ENCODE measurements around the gene MACROD1.

DNA sequence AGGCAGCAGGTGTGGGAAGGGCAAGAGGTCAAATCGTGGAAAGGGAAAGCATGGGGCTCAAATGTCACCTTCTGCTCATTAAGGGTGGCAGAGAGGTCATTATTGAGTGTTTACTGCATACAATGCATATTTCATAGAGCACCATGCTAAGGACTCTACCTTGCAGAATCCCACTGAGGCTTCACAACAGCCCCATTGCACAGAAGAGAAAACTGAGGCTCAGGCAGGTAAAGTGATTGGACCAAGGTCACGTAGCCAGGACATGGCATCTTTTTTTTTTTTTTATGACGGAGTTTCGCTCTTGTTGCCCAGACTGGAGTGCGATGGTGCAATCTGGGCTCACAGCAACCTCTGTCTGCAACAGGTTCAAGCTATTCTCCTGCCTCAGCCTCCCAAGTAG is 122.4 kb downstream of the MACROD1 start:
- TF ChIP-seq, protein P1, sequence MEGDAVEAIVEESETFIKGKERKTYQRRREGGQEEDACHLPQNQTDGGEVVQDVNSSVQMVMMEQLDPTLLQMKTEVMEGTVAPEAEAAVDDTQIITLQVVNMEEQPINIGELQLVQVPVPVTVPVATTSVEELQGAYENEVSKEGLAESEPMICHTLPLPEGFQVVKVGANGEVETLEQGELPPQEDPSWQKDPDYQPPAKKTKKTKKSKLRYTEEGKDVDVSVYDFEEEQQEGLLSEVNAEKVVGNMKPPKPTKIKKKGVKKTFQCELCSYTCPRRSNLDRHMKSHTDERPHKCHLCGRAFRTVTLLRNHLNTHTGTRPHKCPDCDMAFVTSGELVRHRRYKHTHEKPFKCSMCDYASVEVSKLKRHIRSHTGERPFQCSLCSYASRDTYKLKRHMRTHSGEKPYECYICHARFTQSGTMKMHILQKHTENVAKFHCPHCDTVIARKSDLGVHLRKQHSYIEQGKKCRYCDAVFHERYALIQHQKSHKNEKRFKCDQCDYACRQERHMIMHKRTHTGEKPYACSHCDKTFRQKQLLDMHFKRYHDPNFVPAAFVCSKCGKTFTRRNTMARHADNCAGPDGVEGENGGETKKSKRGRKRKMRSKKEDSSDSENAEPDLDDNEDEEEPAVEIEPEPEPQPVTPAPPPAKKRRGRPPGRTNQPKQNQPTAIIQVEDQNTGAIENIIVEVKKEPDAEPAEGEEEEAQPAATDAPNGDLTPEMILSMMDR (IDR thresholded peaks at IDR 0.05 in 8 of 11, conservative IDR thresholded peaks at IDR 0.05 in 3 of 11), result no peak
- TF ChIP-seq POLR2A (IDR thresholded peaks at IDR 0.05), result no peak

All from spleen (tissue), 7 donors.